GM23248 (cell line): ENCODE results near the gene HERC4. TPM values are rescaled to one million over a fixed set of nuclear protein-coding genes. Genes with fewer than 3 reads are reported as not detected.
"Not testable (repeated sequence)": the region's sequence is repeated elsewhere in the genome, so short reads cannot be mapped to it uniquely, and the experiment has no call there.

Experiments
- DNase-seq: peaks from one replicate; pipeline ENCODE4 v3.0.0-alpha.2; 2015
- H2AFZ ChIP-seq: fragments of 200-600 bp; sonication (generic); 2 replicates; pipeline ENCODE4 v1.6.1; 2016; ENCODE audit warnings: antibody characterized with exemption
- H3F3A ChIP-seq: fragments of 200-600 bp; sonication (generic); 2 replicates; pipeline ENCODE4 v1.6.1; 2016; ENCODE audit warnings: mild to moderate bottlenecking, antibody characterized with exemption, mixed run types; ENCODE audit not compliant: insufficient read depth
- H3K27ac ChIP-seq: fragments of 200-600 bp; sonication (generic); 2 replicates; pipeline ENCODE4 v1.5.1; 2016; ENCODE audit warnings: mild to moderate bottlenecking
- H3K27me3 ChIP-seq: fragments of 200-600 bp; sonication (generic); replicated peaks from 2 replicates; pipeline ENCODE4 v1.6.1; 2016; ENCODE audit warnings: mild to moderate bottlenecking; ENCODE audit not compliant: insufficient read depth
- H3K36me3 ChIP-seq: fragments of 200-600 bp; sonication (generic); 2 replicates; pipeline ENCODE4 v1.6.1; 2016; ENCODE audit warnings: low read depth, mild to moderate bottlenecking
- H3K4me1 ChIP-seq: fragments of 200-600 bp; sonication (generic); 2 replicates; pipeline ENCODE4 v1.6.1; 2016; ENCODE audit warnings: mild to moderate bottlenecking; ENCODE audit not compliant: insufficient read depth
- H3K4me2 ChIP-seq: fragments of 200-600 bp; sonication (generic); one replicate; pipeline ENCODE4 v1.6.1; 2016; ENCODE audit warnings: mild to moderate bottlenecking; ENCODE audit not compliant: unreplicated experiment
- H3K4me3 ChIP-seq: fragments of 200-600 bp; sonication (generic); 2 replicates; pipeline ENCODE4 v1.5.1; 2016; ENCODE audit warnings: mild to moderate bottlenecking
- H3K79me2 ChIP-seq: fragments of 200-600 bp; sonication (generic); 2 replicates; pipeline ENCODE4 v1.6.1; 2016; ENCODE audit warnings: mild to moderate bottlenecking; ENCODE audit not compliant: insufficient read depth
- H3K9ac ChIP-seq: fragments of 200-600 bp; sonication (generic); 2 replicates; pipeline ENCODE4 v1.6.1; 2016; ENCODE audit warnings: mild to moderate bottlenecking
- H3K9me2 ChIP-seq: fragments of 200-600 bp; sonication (generic); 2 replicates; pipeline ENCODE4 v1.6.1; 2016; ENCODE audit warnings: mixed run types, mild to moderate bottlenecking, moderate library complexity; ENCODE audit not compliant: insufficient read depth
- H3K9me3 ChIP-seq: fragments of 200-600 bp; sonication (generic); one replicate; pipeline ENCODE4 v1.6.1; 2017; ENCODE audit warnings: low read depth
- H4K20me1 ChIP-seq: fragments of 200-600 bp; sonication (generic); 2 replicates; pipeline ENCODE4 v1.6.0; 2016; ENCODE audit not compliant: insufficient read depth
- EZH2 ChIP-seq: fragments of 200-600 bp; sonication (generic); IDR thresholded peaks from 2 replicates; pipeline ENCODE4 v1.6.1; 2018; ENCODE audit warnings: antibody characterized with exemption, mild to moderate bottlenecking; ENCODE audit not compliant: insufficient read depth, poor library complexity, severe bottlenecking
- EZH2phosphoT487 ChIP-seq: fragments of 200-600 bp; sonication (generic); IDR thresholded peaks from 2 replicates; pipeline ENCODE4 v1.6.1; 2018; ENCODE audit warnings: antibody characterized with exemption, moderate library complexity, mild to moderate bottlenecking, low read depth; ENCODE audit not compliant: insufficient read depth
- WGBS, 2 experiments: methylation state at CpG; one replicate each; pipeline ENCODE4 v1.1.6; 2015 to 2017; ENCODE audit warnings: low lambda C conversion rate in 2 of 2, low coverage in 1 of 2; ENCODE audit errors: missing lambda C conversion rate in 2 of 2; 5-methylcytosine and 5-hydroxymethylcytosine counted together
- in situ Hi-C: fragments of 300-500 bp; cut with MboI; formaldehyde crosslinking; loops from 2 replicates; pipeline ENCODE4 v1.15.0; 2020
- polyA plus RNA-seq: library from polyadenylated mRNA; unstranded; fragments of >200 nt; fragmentation: Nextera tagmentation; extraction: Ambion mirVana; gene quantifications from 2 replicates; pipeline ENCODE4 v1.2.1, GENCODE V29; 2016
- total RNA-seq: library from RNA; depleted of rRNA; stranded (reverse); fragments of >200 nt; shearing (Covaris generic); gene quantifications from 2 replicates; pipeline ENCODE4 v1.2.3, GENCODE V29; 2014

HERC4 gene
- total and polyA plus RNA-seq, 2 experiments from 2014 or later = 127 to 228 TPM

DNA sequence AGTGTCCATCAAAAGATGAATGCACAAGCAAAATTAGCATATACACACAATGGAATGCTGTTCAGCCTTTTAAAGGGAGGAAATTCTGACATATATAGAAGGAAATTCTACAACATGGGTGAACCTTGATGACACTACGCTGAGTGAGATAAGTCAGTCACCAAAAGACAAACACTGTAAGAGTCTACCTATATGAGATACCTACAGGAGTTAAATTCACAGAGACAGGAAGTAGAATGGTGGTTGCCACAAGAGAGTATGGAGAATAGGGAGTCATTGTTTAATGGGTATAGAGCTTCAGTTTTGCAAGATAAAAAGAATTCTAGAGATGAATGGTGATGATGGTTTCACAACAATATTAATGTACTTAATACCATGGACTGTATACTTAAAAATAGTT lies 51.8 kb downstream of the HERC4 start:
- Histone ChIP-seq H3K9me2 (no peaks in the 10 kb centered on the region), H3K4me3 (no peak overlapping the region), H3K27ac (0 out of 2 replicates have a peak overlapping the region, but pooled peaks have one; percentile 5), H3K79me2 (peaks cover 93% of the 10 kb centered on the region), H3K36me3 (peaks cover 94% of the 10 kb centered on the region), H3K9me3 (no peaks in the 10 kb centered on the region), H3F3A (peaks cover 86% of the 10 kb centered on the region), H4K20me1 (no peaks in the 10 kb centered on the region), H3K4me2 (no peak overlapping the region), H3K9ac (no peak overlapping the region), H3K27me3 (no peaks in the 10 kb centered on the region), H3K4me1 (no peaks in the 10 kb centered on the region), H2AFZ (no peak overlapping the region)
- no peak for TF ChIP-seq EZH2phosphoT487
- no peak for TF ChIP-seq EZH2
- 97 to 100% methylated on average over 1 of the region's 1 CpG for WGBS, 2 experiments
- in situ Hi-C loops = no loop called here
- no peak for DNase-seq

- H3K9ac ChIP-seq, DNase-seq, H3K27ac ChIP-seq, H3K4me1 ChIP-seq, H3K4me2 ChIP-seq, H3K4me3 ChIP-seq, H4K20me1 ChIP-seq, H2AFZ ChIP-seq, H3K27me3 ChIP-seq, H3K9me2 ChIP-seq, H3K9me3 ChIP-seq, in situ Hi-C loops: not testable (repeated sequence)
- Histone ChIP-seq H3F3A (peaks cover 89% of the 10 kb centered on the region), H3K79me2 (peaks cover 96% of the 10 kb centered on the region), H3K36me3 (peaks cover 93% of the 10 kb centered on the region)
- WGBS, 2 experiments = 96 to 98% methylated on average over 3 to 4 of the region's 4 CpGs
Observed at GRCh38 chr10:68022324-68022723, 52.8 kb downstream of the HERC4 start.

GRCh38 chr10:68016519-68016918 lies 58.6 kb downstream of the HERC4 start:
- H3K9me3 ChIP-seq, in situ Hi-C loops, H3K9ac ChIP-seq, H3K4me2 ChIP-seq, H3K4me3 ChIP-seq, DNase-seq, H2AFZ ChIP-seq, H4K20me1 ChIP-seq, H3K4me1 ChIP-seq, H3K27me3 ChIP-seq, H3K9me2 ChIP-seq: not testable (repeated sequence)
- H3K36me3 ChIP-seq = peaks cover 88% of the 10 kb centered on the region
- H3K27ac ChIP-seq = 0 out of 2 replicates have a peak overlapping the region, but pooled peaks have one; percentile 17
- H3K79me2 ChIP-seq = peaks cover 99% of the 10 kb centered on the region
- WGBS, 2 experiments = 91 to 93% methylated on average over 4 of the region's 4 CpGs
- peaks cover 89% of the 10 kb centered on the region for H3F3A ChIP-seq

- Histone ChIP-seq H3K27me3 (no peaks in the 10 kb centered on the region), H3F3A (peaks cover 97% of the 10 kb centered on the region), H3K9ac (no peak overlapping the region), H3K36me3 (peaks cover 88% of the 10 kb centered on the region), H3K79me2 (peaks cover 99% of the 10 kb centered on the region), H3K27ac (no peak overlapping the region), H3K4me1 (0 out of 2 replicates have a peak, but pooled peaks cover 5% of the 10 kb centered on the region), H2AFZ (no peak overlapping the region), H3K9me2 (no peaks in the 10 kb centered on the region), H3K9me3 (no peaks in the 10 kb centered on the region), H3K4me2 (no peak overlapping the region), H4K20me1 (peaks cover 4% of the 10 kb centered on the region; the same call in 1 of the 2 replicates), H3K4me3 (no peak overlapping the region)
- DNase-seq = no peak
- TF ChIP-seq EZH2 = no peak
- TF ChIP-seq EZH2phosphoT487 = no peak
- WGBS, 2 experiments = 94% methylated on average over 11 of the region's 11 CpGs
- in situ Hi-C loops = no loop called here
Observed at GRCh38 chr10:68010426-68010940, 64.6 kb downstream of the HERC4 start.

GRCh38 chr10:68007356-68007755 lies 67.7 kb downstream of the HERC4 start:
- Histone ChIP-seq H3K9me2 (no peaks in the 10 kb centered on the region), H3F3A (peaks cover 92% of the 10 kb centered on the region), H4K20me1 (no peaks in the 10 kb centered on the region; the same call in 1 of the 2 replicates), H3K36me3 (peaks cover 81% of the 10 kb centered on the region), H3K9ac (no peak overlapping the region), H3K27me3 (no peaks in the 10 kb centered on the region), H3K4me3 (no peak overlapping the region), H3K79me2 (peaks cover 94% of the 10 kb centered on the region), H3K27ac (peak overlapping the region; percentile 32; the same call in 1 of the 2 replicates), H3K4me1 (0 out of 2 replicates have a peak, but pooled peaks cover 5% of the 10 kb centered on the region), H3K4me2 (no peak overlapping the region), H3K9me3 (no peaks in the 10 kb centered on the region), H2AFZ (no peak overlapping the region)
- TF ChIP-seq EZH2phosphoT487 (no peak), EZH2 (no peak)
- 80 to 86% methylated on average over 3 of the region's 3 CpGs for WGBS, 2 experiments
- in situ Hi-C loops = no loop called here
- no peak for DNase-seq
